Right lobe of liver (tissue), 6 donors: ENCODE data around the gene OTOP2. TPM values are rescaled to one million over a fixed set of nuclear protein-coding genes. Genes with fewer than 3 reads are reported as not detected.
"Not testable (repeated sequence)": the region's sequence is repeated elsewhere in the genome, so short reads cannot be mapped to it uniquely, and the experiment has no call there.

ENCODE experiments used
- ATAC-seq, 4 donors: fragments of 200-7000 bp; cut with Tn5 transposase; one replicate each; pipeline ENCODE4 v1.9.1; 2020; ENCODE audit warnings: mild to moderate bottlenecking in 4 of 4, moderate library complexity in 4 of 4
- DNase-seq, 3 donors: peaks; one replicate each; pipeline ENCODE4 v3.0.0-alpha.2; 2020
- H3K27ac ChIP-seq, 3 donors: fragments of 200-600 bp; one replicate each; pipeline ENCODE4 v1.8.0; 2022
- H3K27me3 ChIP-seq, 2 donors: fragments of 200-600 bp; one replicate each; pipeline ENCODE4 v1.8.0; 2022
- H3K36me3 ChIP-seq, 4 donors: fragments of 200-600 bp; sonication (generic) in 1 of 4; one replicate each; pipeline versions ENCODE4 v1.5.1 to v1.8.0; 2017 to 2022; ENCODE audit warnings: control low read depth in 1 of 4
- H3K4me1 ChIP-seq, 4 donors: fragments of 200-600 bp; sonication (generic) in 1 of 4; one replicate each; pipeline versions ENCODE4 v1.5.1 to v1.8.0; 2017 to 2022; ENCODE audit warnings: control low read depth in 1 of 4
- H3K4me3 ChIP-seq, 3 donors: fragments of 200-600 bp; one replicate each; pipeline ENCODE4 v1.8.0; 2022
- H3K9me3 ChIP-seq, 4 donors: fragments of 200-600 bp; sonication (generic) in 1 of 4; one replicate each; pipeline versions ENCODE4 v1.5.1 to v1.8.0; 2017 to 2022; ENCODE audit warnings: control low read depth in 1 of 4
- CTCF ChIP-seq, 4 donors: fragments of 200-600 bp in 3 of 4; fragments of 450-650 bp in 1 of 4; IDR thresholded peaks; one replicate each; pipeline versions ENCODE4 v1.5.1 to v1.8.0; 2016 to 2022; ENCODE audit warnings: antibody characterized with exemption in 4 of 4, mild to moderate bottlenecking in 2 of 4
- POLR2A ChIP-seq: fragments of 450-650 bp; IDR thresholded peaks from one replicate; pipeline ENCODE4 v1.6.1; 2017; ENCODE audit warnings: antibody characterized with exemption, mild to moderate bottlenecking
- WGBS: methylation state at CpG from one replicate; pipeline ENCODE4 v1.1.6; 2018; ENCODE audit warnings: low coverage, low lambda C conversion rate; ENCODE audit not compliant: insufficient coverage; ENCODE audit errors: missing lambda C conversion rate; 5-methylcytosine and 5-hydroxymethylcytosine counted together
- intact Hi-C, 2 donors: fragments of 100-400 bp; cut with DNase I; formaldehyde crosslinking; loops; one replicate each; pipeline versions ENCODE4 v1.11.2 to v1.14.1; 2022
- total RNA-seq, 6 experiments: library from RNA; depleted of rRNA in 2 of 6; stranded (reverse); fragments of >200 nt in 2 of 6; fragmentation: NEBNext Ultra II Directional in 3 of 6; extraction: Animal tissue kit (Norgen Biotek cat#: 25700) in 3 of 6; gene quantifications; one replicate each; pipeline versions ENCODE4 v1.1.0 to v1.2.4, GENCODE V29; 2016 to 2023
- donor health status: DM: no; HTN: yes; CAD: no.
- donor health status: DM: no; HTN: no; CAD: no.
- donor health status: DM: no; HTN: no; CAD: no.
- donor health status: DM: no; HTN: yes; CAD: no.
- donor health status: DM: no; HTN: yes; CAD: no.

Gene OTOP2
- total RNA-seq, 6 experiments from 2014 or later, result not detected

GRCh38 chr17:74901353-74902135, 22.5 kb upstream of the OTOP2 start:
- 38% methylated on average over 9 of the region's 14 CpGs for WGBS
- intact Hi-C loops, result no loop called here
- Histone ChIP-seq H3K9me3 (no peaks in the 10 kb centered on the region), H3K4me3 (no peak overlapping the region), H3K4me1 (no peaks in the 10 kb centered on the region), H3K36me3 (no peaks in the 10 kb centered on the region), H3K27ac (no peak overlapping the region), H3K27me3 (no peaks in the 10 kb centered on the region)
- TF ChIP-seq POLR2A, result no peak
- TF ChIP-seq CTCF (IDR thresholded peaks at IDR 0.05), result no peak
- DNase-seq (no peak), ATAC-seq (no peak)

- intact Hi-C loops, result no loop called here
- WGBS, result 76% methylated on average over 8 of the region's 9 CpGs
- Histone ChIP-seq H3K27ac (no peak overlapping the region), H3K4me3 (no peak overlapping the region), H3K4me1 (no peaks in the 10 kb centered on the region), H3K36me3 (no peaks in the 10 kb centered on the region), H3K27me3 (no peaks in the 10 kb centered on the region), H3K9me3 (no peaks in the 10 kb centered on the region)
- ATAC-seq (no peak), DNase-seq (no peak)
- TF ChIP-seq CTCF (IDR thresholded peaks at IDR 0.05) (no peak), POLR2A (no peak)
Measured at GRCh38 chr17:74903034-74903433, 21.0 kb upstream of the OTOP2 start.

- intact Hi-C loops, result no loop called here
- Histone ChIP-seq H3K4me3 (no peak overlapping the region), H3K27me3 (no peaks in the 10 kb centered on the region), H3K27ac (no peak overlapping the region), H3K4me1 (no peaks in the 10 kb centered on the region), H3K9me3 (no peaks in the 10 kb centered on the region), H3K36me3 (no peaks in the 10 kb centered on the region)
- no peak for TF ChIP-seq CTCF (IDR thresholded peaks at IDR 0.05)
- TF ChIP-seq POLR2A, result no peak
- 40% methylated on average over 5 of the region's 6 CpGs for WGBS
- ATAC-seq (peak in 1 of 4 donors; percentile 25), DNase-seq (no peak)
Measured at GRCh38 chr17:74903671-74904070, 20.4 kb upstream of the OTOP2 start.

- WGBS, result 56% methylated on average over 6 of the region's 7 CpGs
- intact Hi-C loops, result no loop called here
- Histone ChIP-seq H3K4me1 (no peaks in the 10 kb centered on the region), H3K36me3 (no peaks in the 10 kb centered on the region), H3K27me3 (no peaks in the 10 kb centered on the region), H3K9me3 (no peaks in the 10 kb centered on the region), H3K4me3 (no peak overlapping the region), H3K27ac (no peak overlapping the region)
- ATAC-seq (peak in 1 of 4 donors; percentile 36), DNase-seq (no peak)
- no peak for TF ChIP-seq POLR2A
- TF ChIP-seq CTCF (IDR thresholded peaks at IDR 0.05), result no peak
Measured at GRCh38 chr17:74904687-74905409, 19.2 kb upstream of the OTOP2 start.

- H3K27ac ChIP-seq, intact Hi-C loops, H3K4me3 ChIP-seq, H3K9me3 ChIP-seq, H3K4me1 ChIP-seq, ATAC-seq, H3K27me3 ChIP-seq, H3K36me3 ChIP-seq, DNase-seq: not testable (repeated sequence)
- WGBS, result 67% methylated on average over 5 of the region's 6 CpGs
Measured at GRCh38 chr17:74906214-74906793, 17.8 kb upstream of the OTOP2 start.
